Cardiac muscle cell (in vitro differentiated cells and primary cell): ENCODE measurements around the gene SNX20. TPM values are rescaled to one million over a fixed set of nuclear protein-coding genes. Genes with fewer than 3 reads are reported as not detected.
A peak's percentile ranks its signal among the peaks of the same experiment; 100 is the strongest.

Experiments
- DNase-seq, 2 donors: peaks; one replicate each; pipeline versions ENCODE4 v3.0.0 to v3.0.0-alpha.2; 2010 to 2017; ENCODE audit warnings: low read depth in 1 of 2, low spot score in 1 of 2
- H3K27ac ChIP-seq: fragments of 200-600 bp; sonication (generic); 2 replicates; pipeline ENCODE4 v1.5.1; 2016
- H3K27me3 ChIP-seq: fragments of 200-600 bp; sonication (generic); 2 replicates; pipeline ENCODE4 v1.6.0; 2016; ENCODE audit warnings: control low read depth
- H3K36me3 ChIP-seq: fragments of 200-600 bp; sonication (generic); 2 replicates; pipeline ENCODE4 v1.5.1; 2016; ENCODE audit warnings: control low read depth
- H3K4me1 ChIP-seq: fragments of 200-600 bp; sonication (generic); 2 replicates; pipeline ENCODE4 v1.8.1; 2017; ENCODE audit warnings: low read depth, mild to moderate bottlenecking, mixed run types
- H3K4me3 ChIP-seq: fragments of 200-600 bp; sonication (generic); 2 replicates; pipeline ENCODE4 v1.5.1; 2016; ENCODE audit warnings: mild to moderate bottlenecking
- H3K9me3 ChIP-seq: fragments of 200-600 bp; sonication (generic); 2 replicates; pipeline ENCODE4 v1.5.1; 2017; ENCODE audit warnings: low read depth, mild to moderate bottlenecking, control low read depth
- polyA plus RNA-seq: library from polyadenylated mRNA; unstranded; fragments of >200 nt; fragmentation: Nextera tagmentation; extraction: Ambion mirVana; gene quantifications from 2 replicates; pipeline ENCODE4 v1.2.1, GENCODE V29; 2016
- total RNA-seq: library from RNA; depleted of rRNA; stranded (reverse); fragments of >200 nt; gene quantifications from 2 replicates; pipeline ENCODE4 v1.2.3, GENCODE V29; 2016
- TF ChIP-seq, protein P1 (sequence below): IDR thresholded peaks from 2 replicates; pipeline ENCODE4 v1.5.1; 2012; ENCODE audit warnings: low read depth, mild to moderate bottlenecking, low read length

Gene SNX20
- total and polyA plus RNA-seq, 2 experiments from 2014 or later, result not detected

DNA sequence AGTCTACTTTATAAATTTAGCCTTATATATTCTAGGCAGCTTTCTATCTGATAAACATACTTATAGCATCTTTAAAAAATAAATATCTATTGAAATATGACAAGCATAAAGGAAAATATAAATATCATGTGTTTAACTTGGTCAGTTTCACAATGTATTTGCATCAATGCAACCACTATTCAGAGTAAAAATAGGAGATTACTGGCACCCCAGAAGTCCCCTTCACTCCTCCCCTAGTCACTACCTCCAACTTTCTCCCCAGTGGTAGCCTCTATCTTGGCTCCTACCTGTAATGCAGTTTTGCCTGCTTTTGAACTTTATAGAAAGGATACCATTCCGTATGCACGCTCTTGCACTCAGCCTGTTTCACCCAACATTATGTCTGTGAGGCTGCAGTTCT lies 9.1 kb upstream of the SNX20 start:
- H3K36me3 ChIP-seq, result no peaks in the 10 kb centered on the region
- DNase-seq, result no peak
- TF ChIP-seq, protein P1, sequence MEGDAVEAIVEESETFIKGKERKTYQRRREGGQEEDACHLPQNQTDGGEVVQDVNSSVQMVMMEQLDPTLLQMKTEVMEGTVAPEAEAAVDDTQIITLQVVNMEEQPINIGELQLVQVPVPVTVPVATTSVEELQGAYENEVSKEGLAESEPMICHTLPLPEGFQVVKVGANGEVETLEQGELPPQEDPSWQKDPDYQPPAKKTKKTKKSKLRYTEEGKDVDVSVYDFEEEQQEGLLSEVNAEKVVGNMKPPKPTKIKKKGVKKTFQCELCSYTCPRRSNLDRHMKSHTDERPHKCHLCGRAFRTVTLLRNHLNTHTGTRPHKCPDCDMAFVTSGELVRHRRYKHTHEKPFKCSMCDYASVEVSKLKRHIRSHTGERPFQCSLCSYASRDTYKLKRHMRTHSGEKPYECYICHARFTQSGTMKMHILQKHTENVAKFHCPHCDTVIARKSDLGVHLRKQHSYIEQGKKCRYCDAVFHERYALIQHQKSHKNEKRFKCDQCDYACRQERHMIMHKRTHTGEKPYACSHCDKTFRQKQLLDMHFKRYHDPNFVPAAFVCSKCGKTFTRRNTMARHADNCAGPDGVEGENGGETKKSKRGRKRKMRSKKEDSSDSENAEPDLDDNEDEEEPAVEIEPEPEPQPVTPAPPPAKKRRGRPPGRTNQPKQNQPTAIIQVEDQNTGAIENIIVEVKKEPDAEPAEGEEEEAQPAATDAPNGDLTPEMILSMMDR, result no peak
- no peak overlapping the region for H3K4me3 ChIP-seq
- H3K27ac ChIP-seq, result no peak overlapping the region
- peaks cover 35% of the 10 kb centered on the region for H3K27me3 ChIP-seq
- H3K9me3 ChIP-seq, result no peaks in the 10 kb centered on the region
- H3K4me1 ChIP-seq, result no peaks in the 10 kb centered on the region

DNA sequence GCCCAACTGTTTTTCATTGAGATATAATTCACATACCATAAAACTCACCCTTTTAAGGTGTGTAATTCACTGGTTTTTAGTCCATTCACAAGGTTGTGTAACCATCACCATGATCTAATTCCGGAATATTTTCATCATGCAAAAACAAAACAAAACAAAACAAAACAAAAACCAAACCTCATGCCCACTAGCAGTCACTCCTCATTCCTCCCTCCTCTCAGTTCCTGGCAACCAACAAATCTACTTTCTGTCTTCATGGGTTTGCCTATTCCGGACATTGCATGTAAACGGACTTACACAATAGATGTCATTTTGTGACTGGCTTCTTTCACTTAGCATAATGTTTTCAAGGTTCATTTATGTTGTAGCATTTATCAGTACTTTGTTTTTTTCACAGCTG lies 7.8 kb upstream of the SNX20 start:
- Histone ChIP-seq H3K27ac (no peak overlapping the region), H3K36me3 (no peaks in the 10 kb centered on the region), H3K27me3 (peaks cover 25% of the 10 kb centered on the region), H3K9me3 (no peaks in the 10 kb centered on the region), H3K4me1 (no peaks in the 10 kb centered on the region), H3K4me3 (no peak overlapping the region)
- TF ChIP-seq, protein P1, result no peak
- DNase-seq, result no peak

DNA sequence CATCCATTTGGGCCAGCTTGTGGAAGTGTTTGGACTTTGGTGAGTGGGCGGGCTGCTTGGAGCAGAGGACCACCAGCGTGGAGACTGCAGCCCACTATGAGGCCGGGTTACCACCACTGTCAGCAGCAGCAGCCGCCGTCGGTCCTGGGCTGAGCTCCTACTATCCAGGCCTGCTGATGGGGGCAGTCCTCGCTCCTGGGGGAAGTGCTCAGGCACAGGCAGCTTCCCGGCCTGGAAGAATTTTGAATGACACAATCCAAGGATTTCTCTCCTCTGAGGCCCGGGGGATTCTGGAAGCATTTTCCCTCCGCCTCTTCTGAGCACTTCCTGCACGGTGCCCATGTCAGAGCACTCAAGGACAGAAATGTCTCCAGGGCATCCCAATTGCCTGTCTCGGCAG lies 7.0 kb upstream of the SNX20 start:
- Histone ChIP-seq H3K9me3 (no peaks in the 10 kb centered on the region), H3K27me3 (peaks cover 17% of the 10 kb centered on the region), H3K27ac (no peak overlapping the region), H3K4me3 (no peak overlapping the region), H3K4me1 (no peaks in the 10 kb centered on the region), H3K36me3 (no peaks in the 10 kb centered on the region)
- TF ChIP-seq, protein P1, result no peak
- peak in 1 of 2 donors; percentile 21 for DNase-seq

DNA sequence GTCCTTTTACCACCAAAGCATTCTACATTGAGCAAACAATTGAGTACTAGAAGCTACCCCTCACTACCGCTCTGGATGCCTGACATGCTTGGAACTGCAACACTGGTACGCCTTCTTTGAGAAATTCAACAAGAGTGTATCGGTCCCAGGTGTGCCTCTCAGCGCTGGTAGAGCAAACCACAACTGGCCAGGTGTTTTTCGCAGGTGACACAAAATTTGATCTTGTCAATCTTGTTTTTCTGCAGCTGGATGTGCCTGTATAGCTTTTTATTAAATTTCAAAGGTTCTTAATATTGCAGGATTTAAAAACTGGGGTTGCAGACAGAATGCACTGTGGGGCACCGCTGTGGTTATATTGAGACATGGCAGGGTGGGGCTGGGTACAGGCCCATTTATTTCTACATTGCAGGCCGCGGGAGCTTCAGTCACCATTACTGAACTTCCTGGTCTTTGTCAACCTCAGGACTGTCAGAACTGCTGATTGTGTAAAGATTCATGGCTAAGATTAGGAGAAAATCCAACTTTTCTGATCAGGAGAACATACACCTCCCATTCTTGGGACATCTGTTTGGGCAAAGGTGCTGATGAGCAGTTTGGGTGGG lies 4.5 kb upstream of the SNX20 start:
- no peaks in the 10 kb centered on the region for H3K4me1 ChIP-seq
- no peaks in the 10 kb centered on the region for H3K36me3 ChIP-seq
- H3K27ac ChIP-seq, result no peak overlapping the region
- H3K9me3 ChIP-seq, result no peaks in the 10 kb centered on the region
- no peak for DNase-seq
- H3K4me3 ChIP-seq, result no peak overlapping the region
- H3K27me3 ChIP-seq, result no peaks in the 10 kb centered on the region
- TF ChIP-seq, protein P1, result no peak

DNA sequence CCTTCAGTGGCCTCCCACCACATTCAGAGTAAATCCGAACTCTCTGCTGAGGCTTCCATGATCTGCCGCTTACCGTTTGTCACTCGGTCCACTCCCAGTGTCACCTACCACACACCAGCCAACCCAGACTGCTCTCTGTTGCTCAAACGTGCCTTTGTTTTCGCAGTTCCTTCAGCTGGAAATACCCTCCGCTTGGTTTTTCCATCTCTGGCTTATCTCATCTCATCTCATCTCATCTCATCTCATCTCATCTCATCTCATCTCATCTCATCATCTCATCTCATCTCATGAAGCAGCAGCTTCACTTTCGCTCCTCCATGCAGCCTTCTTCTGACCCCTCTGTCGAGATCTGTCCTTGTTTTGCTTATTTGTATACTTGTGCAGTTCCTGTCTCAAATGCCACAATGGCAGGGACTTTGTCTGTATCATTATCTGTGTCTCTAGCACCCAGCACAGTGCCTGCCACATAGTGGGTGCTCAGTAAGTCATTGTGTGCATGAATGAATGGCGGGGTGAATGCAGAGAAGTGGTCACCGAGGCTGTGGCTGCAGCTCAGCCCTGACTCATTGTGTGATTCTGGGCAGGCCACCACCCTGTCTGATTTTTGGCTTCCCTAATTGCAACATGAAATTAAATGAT lies 3.8 kb upstream of the SNX20 start:
- Histone ChIP-seq H3K36me3 (no peaks in the 10 kb centered on the region), H3K4me3 (no peak overlapping the region), H3K4me1 (no peaks in the 10 kb centered on the region), H3K9me3 (no peaks in the 10 kb centered on the region), H3K27ac (no peak overlapping the region), H3K27me3 (no peaks in the 10 kb centered on the region)
- no peak for DNase-seq
- TF ChIP-seq, protein P1, result no peak
